OCI-LY3 (cell line): ENCODE measurements around the gene CALY.

Source experiments
- H2AFZ ChIP-seq: fragments of 200-600, 300-600 bp; shearing (Covaris generic); 2 replicates; pipeline ENCODE4 v1.6.0; 2014; ENCODE audit warnings: antibody characterized with exemption, low read depth, low read length
- H3K27ac ChIP-seq: fragments of 200-600, 300-600 bp; sonication (generic); 2 replicates; pipeline ENCODE4 v1.5.1; 2014; ENCODE audit warnings: mild to moderate bottlenecking, low read length, moderate library complexity, mixed read lengths
- H3K27me3 ChIP-seq: fragments of 200-600, 300-600 bp; sonication (generic); 2 replicates; pipeline ENCODE4 v1.6.1; 2014; ENCODE audit warnings: low read depth, low read length, mixed read lengths
- H3K36me3 ChIP-seq: fragments of 200-600, 300-600 bp; sonication (generic); replicated peaks from 2 replicates; pipeline ENCODE3; 2014; ENCODE audit warnings: low read depth, low read length, mixed read lengths
- H3K4me1 ChIP-seq: fragments of 300-600, 200-600 bp; sonication (generic); 2 replicates; pipeline ENCODE4 v1.6.1; 2014; ENCODE audit warnings: low read length, mixed read lengths
- H3K4me2 ChIP-seq: fragments of 200-600, 300-600 bp; sonication (generic); 2 replicates; pipeline ENCODE4 v1.6.1; 2014; ENCODE audit warnings: low read length, mixed read lengths
- H3K4me3 ChIP-seq: fragments of 300-600, 200-600 bp; sonication (generic); 2 replicates; pipeline ENCODE4 v1.5.1; 2014; ENCODE audit warnings: antibody characterized with exemption, mild to moderate bottlenecking, low read length, moderate library complexity
- H3K79me2 ChIP-seq: fragments of 300-600, 200-600 bp; shearing (Covaris generic); 2 replicates; pipeline ENCODE4 v1.6.1; 2014; ENCODE audit warnings: mild to moderate bottlenecking, low read length, mixed read lengths
- H3K9ac ChIP-seq: fragments of 300-600, 200-600 bp; shearing (Covaris generic); 2 replicates; pipeline ENCODE4 v1.6.0; 2014; ENCODE audit warnings: mild to moderate bottlenecking, low read length, moderate library complexity
- H3K9me3 ChIP-seq: fragments of 200-600, 300-600 bp; shearing (Covaris generic); 2 replicates; pipeline ENCODE4 v1.6.1; 2014; ENCODE audit warnings: low read length, mixed read lengths; ENCODE audit not compliant: insufficient read depth
- H4K20me1 ChIP-seq: fragments of 200-600, 300-600 bp; sonication (generic); 2 replicates; pipeline ENCODE4 v1.6.1; 2016; ENCODE audit warnings: low read length, mixed read lengths; ENCODE audit not compliant: insufficient read depth
- EZH2phosphoT487 ChIP-seq: fragments of 200-600 bp; shearing (Covaris generic); IDR thresholded peaks from 2 replicates; pipeline ENCODE4 v1.6.1; 2018; ENCODE audit warnings: antibody characterized with exemption, mixed run types, low read depth
- TF ChIP-seq, protein P1 (sequence below): fragments of 200-600, 300-600 bp; sonication (generic); IDR thresholded peaks from 2 replicates; pipeline ENCODE4 v1.5.1; 2014; ENCODE audit warnings: antibody characterized with exemption, low read length, low read depth

The CALY gene

DNA sequence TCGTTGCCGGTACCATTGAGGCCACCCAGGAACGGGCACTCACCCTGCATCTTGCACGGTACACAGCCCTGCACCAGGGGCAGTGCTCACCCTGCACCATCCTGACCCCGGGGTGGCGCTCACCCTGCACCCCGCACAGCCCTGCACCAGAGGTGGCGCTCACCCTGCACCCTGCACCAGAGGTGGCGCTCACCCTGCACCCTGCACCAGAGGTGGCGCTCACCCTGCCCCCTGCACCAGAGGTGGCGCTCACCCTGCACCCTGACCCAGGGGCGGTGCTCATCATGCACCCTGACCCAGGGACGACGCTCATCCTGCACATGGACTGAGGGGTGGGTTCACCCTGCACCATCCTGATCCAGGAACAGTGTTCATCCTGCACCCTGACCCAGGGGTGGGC, 34.5 kb downstream of the CALY start:
- peaks cover 6% of the 10 kb centered on the region for H3K36me3 ChIP-seq
- H3K4me3 ChIP-seq = no peak overlapping the region
- H3K27ac ChIP-seq = no peak overlapping the region
- no peaks in the 10 kb centered on the region for H3K27me3 ChIP-seq
- TF ChIP-seq EZH2phosphoT487 = no peak
- TF ChIP-seq, protein P1, sequence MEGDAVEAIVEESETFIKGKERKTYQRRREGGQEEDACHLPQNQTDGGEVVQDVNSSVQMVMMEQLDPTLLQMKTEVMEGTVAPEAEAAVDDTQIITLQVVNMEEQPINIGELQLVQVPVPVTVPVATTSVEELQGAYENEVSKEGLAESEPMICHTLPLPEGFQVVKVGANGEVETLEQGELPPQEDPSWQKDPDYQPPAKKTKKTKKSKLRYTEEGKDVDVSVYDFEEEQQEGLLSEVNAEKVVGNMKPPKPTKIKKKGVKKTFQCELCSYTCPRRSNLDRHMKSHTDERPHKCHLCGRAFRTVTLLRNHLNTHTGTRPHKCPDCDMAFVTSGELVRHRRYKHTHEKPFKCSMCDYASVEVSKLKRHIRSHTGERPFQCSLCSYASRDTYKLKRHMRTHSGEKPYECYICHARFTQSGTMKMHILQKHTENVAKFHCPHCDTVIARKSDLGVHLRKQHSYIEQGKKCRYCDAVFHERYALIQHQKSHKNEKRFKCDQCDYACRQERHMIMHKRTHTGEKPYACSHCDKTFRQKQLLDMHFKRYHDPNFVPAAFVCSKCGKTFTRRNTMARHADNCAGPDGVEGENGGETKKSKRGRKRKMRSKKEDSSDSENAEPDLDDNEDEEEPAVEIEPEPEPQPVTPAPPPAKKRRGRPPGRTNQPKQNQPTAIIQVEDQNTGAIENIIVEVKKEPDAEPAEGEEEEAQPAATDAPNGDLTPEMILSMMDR = no peak
- peaks cover 20% of the 10 kb centered on the region for H3K4me1 ChIP-seq
- no peak overlapping the region for H3K4me2 ChIP-seq
- H3K79me2 ChIP-seq = peaks cover 38% of the 10 kb centered on the region
- H4K20me1 ChIP-seq = no peaks in the 10 kb centered on the region; the same call in 1 of the 2 replicates
- H3K9me3 ChIP-seq = no peaks in the 10 kb centered on the region
- no peak overlapping the region for H2AFZ ChIP-seq
- no peak overlapping the region for H3K9ac ChIP-seq

DNA sequence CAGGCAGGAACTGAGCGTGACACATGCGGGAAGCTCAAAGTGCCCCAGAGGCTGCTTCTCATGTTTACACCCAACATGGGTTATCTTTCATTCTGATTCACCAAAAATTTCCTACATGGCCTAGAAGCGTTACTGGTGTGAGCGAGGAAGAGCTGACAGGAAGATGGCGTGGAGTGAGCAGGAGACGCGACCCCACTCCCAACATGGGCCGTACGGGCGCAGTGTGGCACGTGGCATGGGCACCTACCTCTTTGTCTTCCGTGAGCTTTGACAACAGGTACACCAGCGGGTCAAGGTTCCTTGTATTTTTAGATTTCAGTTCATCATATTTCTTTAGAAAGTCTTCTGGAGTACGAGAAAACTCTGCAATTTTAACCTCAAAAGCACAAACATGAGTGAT, 37.0 kb downstream of the CALY start:
- no peaks in the 10 kb centered on the region for H3K27me3 ChIP-seq
- H3K9ac ChIP-seq = no peak overlapping the region
- H3K36me3 ChIP-seq = peaks cover 9% of the 10 kb centered on the region

DNA sequence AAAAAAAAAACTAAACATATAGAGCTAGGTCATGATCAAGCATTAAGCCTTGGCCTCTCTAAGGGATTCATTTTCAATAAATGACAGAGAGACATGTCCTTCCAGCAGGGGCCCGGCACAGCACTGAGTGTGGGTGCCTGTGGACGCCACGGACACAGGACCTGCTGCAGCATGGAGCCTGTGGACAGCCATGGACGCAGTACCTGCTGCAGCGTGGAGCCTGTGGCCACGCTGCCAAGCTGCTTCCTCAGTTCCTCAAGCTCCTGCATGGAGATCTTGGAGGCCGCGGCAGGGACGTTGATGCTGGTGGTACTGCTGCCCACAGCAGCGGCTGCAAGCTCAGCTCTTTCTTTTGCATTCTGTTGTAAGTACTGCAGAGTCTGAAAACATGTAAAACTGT, 37.5 kb downstream of the CALY start:
- no peak overlapping the region for H3K4me3 ChIP-seq
- H3K27ac ChIP-seq = no peak overlapping the region
- H3K4me2 ChIP-seq = no peak overlapping the region
- peaks cover 13% of the 10 kb centered on the region for H3K79me2 ChIP-seq
- H3K4me1 ChIP-seq = no peaks in the 10 kb centered on the region
- no peaks in the 10 kb centered on the region for H3K27me3 ChIP-seq
- H4K20me1 ChIP-seq = no peaks in the 10 kb centered on the region
- no peaks in the 10 kb centered on the region for H3K9me3 ChIP-seq
- H3K36me3 ChIP-seq = peaks cover 9% of the 10 kb centered on the region
- H2AFZ ChIP-seq = no peak overlapping the region
- H3K9ac ChIP-seq = no peak overlapping the region
- TF ChIP-seq EZH2phosphoT487 = no peak
- TF ChIP-seq, protein P1 = no peak

More for the DNA sequence above, 37.0 kb downstream of the CALY start:
- Histone ChIP-seq H3K27ac (no peak overlapping the region), H3K4me3 (no peak overlapping the region), H3K9me3 (no peaks in the 10 kb centered on the region), H4K20me1 (no peaks in the 10 kb centered on the region), H3K79me2 (peaks cover 15% of the 10 kb centered on the region), H2AFZ (no peak overlapping the region), H3K4me2 (no peak overlapping the region), H3K4me1 (no peaks in the 10 kb centered on the region)
- TF ChIP-seq, protein P1 = no peak
- TF ChIP-seq EZH2phosphoT487 = no peak

DNA sequence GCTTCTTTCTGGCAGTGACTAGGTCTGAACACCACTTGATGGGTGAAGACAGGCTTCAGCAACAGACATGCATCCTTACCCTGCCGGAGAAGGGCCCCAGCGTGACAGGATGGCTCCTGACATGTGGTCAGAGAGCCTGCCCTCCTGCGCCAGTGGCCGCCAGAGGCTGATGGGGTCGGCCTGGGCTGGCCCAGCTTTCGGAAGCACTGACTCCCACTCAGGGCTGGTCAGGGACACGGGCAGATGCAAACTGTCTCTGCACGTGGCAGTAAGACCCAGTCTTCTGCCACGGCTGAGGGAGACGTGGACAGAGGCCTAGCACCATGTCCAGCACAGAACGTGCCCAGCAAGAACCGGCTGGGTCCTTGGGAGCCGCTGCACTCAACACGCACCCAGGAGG, 38.2 kb downstream of the CALY start:
- H3K4me3 ChIP-seq = no peak overlapping the region
- no peak overlapping the region for H2AFZ ChIP-seq
- H3K27ac ChIP-seq = no peak overlapping the region
- H3K79me2 ChIP-seq = peaks cover 5% of the 10 kb centered on the region
- H3K4me2 ChIP-seq = no peak overlapping the region
- H3K36me3 ChIP-seq = peaks cover 9% of the 10 kb centered on the region
- H3K9ac ChIP-seq = no peak overlapping the region
- H3K27me3 ChIP-seq = no peaks in the 10 kb centered on the region
- no peaks in the 10 kb centered on the region for H3K4me1 ChIP-seq
- H4K20me1 ChIP-seq = no peaks in the 10 kb centered on the region
- H3K9me3 ChIP-seq = no peaks in the 10 kb centered on the region
- TF ChIP-seq, protein P1 = no peak
- TF ChIP-seq EZH2phosphoT487 = no peak
